Activated effector memory CD4-positive, alpha-beta T cell treated with anti-CD3 and anti-CD28 coated beads, Interleukin-2, amount 50 U/mL, for 16 hours (primary cell): ENCODE measurements around the gene ERCC5.

Source experiments
- DNase-seq: peaks from one replicate; pipeline ENCODE4 v3.0.0-alpha.2; 2020

The ERCC5 gene

DNA sequence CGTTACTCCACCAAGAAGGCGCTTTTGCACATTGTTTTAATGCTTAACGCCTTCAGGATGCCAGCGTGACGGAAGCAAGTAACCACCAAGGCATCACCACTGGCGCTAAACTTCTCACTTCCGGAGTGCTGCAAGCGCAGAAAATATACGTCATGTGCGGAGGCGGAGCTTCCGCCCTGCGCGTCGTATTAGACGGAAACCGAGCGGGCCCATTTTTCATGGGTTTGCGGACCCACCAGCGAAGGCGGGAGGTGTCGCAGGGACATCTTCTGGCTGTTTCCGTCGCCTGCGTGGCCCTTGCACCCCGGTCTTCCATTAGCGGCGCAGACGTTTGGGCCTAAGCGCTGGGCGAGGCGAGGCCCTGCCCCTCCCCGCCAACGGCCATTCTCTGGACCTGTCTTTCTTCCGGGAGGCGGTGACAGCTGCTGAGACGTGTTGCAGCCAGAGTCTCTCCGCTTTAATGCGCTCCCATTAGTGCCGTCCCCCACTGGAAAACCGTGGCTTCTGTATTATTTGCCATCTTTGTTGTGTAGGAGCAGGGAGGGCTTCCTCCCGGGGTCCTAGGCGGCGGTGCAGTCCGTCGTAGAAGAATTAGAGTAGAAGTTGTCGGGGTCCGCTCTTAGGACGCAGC lies at the start of gene ERCC5:
ERCC5 (plus strand) TSS at position 403 of the 631 bp plus-strand sequence. CDS start 235 bp downstream, outside the sequence.
- peak; percentile 98 for DNase-seq

DNA sequence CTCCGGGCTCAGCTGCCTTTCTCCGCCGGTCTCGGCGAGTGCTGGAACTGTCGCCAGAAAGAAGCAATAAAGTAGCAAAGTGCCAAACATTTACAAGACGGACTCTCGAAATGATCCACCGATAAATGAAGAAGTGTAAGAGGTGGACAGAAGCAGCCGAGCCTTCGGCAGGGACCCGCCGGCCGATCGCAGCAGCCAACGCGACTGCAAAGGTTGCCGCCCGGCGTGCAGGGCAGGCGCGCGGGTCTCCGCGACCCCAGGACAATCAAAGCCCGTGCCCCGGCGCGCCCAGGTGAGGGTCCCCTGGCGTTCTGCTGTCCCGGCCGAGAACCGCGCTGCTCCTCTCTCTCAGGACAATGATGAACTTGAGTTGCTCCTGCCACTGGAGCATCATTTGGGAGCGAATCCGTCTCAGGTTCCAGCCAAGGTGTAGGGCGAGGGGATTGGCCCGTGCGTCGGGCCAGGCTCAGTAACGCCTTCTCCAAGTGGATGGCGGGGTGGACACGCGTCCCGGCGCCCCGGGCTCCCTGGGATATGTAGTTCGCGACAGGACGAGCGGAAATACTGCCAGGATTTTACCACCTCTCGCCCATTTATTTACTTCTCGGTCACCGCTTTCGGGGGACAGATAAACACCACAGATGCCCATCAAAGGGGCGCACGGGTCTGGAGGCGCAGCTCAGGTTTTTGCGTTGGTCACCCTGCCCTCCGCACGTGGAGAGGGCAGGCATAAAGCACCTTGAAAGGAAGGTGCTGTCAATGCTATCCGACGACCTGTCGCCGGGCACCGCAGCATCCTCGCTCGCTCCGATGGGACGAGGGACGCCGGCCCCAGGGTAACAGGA lies 47.0 kb upstream of the ERCC5 start, which contains the start of the genes BIVM and POGLUT2:
BIVM (plus strand) TSS at position 539 of the 845 bp plus-strand sequence. CDS start 8,149 bp downstream, outside the sequence.
POGLUT2 (minus strand) TSS at position 396 of the 845 bp plus-strand sequence; CDS start at position 90, 306 bp downstream.
- DNase-seq: peak; percentile 88

DNA sequence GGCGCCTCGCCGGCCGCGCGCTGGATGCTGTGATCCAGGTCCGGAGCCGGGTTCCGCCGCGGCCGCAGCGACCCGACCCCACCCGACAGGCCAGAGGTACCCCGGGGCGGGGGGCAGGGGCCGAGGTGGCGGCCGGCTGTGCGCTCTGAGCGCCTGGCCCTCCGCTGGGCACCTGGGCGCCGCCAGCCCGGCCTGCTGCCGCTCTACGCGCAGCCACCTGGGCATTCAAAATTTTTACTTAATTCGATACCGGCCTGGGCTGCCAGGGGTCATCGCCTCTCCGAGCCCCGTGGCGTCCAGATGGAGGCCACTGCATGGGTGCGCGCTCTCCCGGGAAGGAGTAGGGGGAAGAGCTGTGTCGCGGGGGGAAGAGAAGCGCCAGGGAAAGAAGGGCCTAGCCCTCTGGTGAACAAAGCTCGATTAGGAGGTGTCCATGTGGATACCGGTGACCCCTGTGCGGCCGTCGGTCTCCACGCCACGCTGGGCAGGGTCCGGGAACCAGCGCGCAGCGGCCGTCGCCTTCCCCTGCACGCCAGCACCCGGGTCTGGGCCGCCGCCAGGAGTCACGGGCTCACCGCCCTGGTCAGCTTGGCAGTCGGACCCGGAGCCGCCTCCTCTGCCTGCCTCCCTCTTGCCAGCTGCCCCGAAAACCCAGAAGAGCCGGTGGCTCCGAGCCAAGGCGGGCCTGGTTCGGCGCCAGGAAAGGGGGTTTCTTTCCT lies 46.2 kb upstream of the ERCC5 start:
- no peak for DNase-seq

DNA sequence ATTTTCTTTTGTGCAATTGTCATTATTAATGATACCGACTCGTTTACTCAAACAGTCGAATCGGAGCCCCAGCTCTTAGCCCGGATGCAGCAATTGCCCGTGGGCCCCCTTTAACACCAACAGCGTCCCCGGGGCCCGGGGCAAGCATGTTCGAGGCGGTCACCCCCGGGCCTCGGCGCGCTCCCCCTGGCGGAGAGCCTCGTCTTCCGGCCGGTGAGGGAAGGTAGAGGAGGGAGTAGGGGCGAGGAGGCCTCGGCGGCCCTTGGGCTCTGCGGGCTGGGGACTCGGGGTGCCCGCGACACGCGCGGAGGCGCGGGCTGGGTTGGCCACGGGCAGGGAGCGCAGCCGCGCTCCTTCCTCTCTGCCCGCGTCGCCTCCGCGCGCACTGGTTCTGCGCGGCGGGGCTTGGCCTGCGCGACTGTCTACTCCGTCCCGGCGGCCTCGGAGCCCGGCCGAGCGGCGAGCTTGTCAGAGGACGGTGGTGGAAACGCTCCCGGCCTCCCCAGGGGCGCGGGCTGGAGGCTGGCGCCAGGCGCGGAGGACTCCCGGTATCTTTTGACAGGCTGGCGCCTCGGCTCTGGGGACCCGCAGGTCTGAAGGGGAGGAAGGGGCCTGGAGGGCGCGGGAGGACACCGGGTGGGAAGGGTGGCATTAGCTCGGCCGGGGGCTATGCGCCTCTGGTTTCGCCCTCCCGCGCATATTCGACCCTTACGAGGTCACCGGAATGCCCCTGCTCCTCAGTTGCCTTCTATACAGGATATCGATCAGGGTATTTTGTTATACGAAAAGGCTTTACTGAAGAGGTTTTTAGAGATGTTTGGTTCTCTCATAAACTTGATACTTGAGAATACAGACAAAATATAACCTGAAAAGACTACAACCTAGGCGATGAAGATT lies 45.4 kb upstream of the ERCC5 start:
- peak; percentile 93 for DNase-seq

DNA sequence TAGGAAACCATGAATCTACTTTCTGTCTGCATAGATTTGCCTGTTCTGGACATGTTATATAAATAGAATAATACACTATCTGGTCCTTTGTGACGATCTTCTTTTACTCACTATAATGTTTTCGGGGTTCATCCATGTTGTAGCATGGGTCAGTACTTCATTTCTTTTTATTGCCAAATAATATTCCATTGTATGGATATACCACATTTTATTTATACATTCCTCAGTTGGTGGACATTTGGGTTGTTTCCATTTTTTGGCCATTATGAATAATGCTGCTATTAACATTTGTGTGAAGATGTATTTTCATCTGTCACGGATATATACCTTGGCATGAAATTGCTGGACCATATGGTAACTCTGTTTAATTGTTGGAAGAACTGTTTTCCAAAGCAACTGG lies 40.2 kb upstream of the ERCC5 start:
- DNase-seq: no peak

DNA sequence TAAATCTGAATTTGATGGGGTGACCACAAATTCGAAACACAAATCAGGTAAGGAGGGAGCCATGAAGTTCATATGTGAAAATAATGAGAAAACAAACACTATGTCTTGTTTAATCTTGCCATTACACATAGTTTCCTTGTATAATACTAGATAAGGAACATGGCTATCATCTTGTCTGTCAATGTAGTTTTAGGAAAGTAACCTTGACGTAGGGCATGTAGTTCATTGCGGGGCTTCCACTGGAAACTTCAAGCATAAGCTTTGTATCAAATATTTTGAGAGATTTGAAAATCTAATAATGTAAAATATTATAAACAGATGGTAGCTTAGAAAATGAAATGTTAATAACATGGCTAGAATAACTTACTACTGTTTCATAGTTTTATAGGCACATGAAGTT lies 38.1 kb upstream of the ERCC5 start:
- DNase-seq: no peak

DNA sequence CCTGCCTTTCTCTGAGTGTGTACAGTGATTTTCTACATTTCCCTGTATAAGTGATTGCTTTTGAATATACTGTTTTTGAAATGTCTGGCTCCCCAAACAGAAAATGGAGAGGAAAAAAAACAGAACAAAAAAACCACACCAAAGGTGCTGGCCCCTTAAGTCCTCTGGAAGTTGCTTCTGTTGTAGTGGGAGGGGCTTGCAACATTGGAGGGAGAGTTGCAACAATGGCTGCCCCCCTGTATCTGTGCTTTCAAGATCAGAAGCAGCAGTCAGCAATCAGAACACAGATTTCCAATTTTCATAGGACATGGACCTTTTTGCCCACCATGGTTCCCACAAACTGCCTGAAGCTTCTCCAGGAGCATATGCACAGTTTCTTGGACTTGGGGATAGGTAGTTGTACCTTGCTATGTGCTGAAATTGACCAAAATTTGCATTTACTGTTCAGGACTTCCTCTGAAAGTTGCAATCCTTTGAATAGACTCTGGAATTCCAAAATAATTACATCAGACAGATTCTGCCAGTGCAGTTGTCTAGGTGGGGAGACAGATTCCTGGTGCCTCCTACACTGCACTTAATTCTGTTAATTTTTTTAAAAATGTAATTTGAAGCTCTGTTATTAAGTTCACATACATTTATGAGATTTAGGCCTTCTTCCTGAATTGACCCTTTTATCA lies 33.1 kb upstream of the ERCC5 start:
- DNase-seq: no peak

DNA sequence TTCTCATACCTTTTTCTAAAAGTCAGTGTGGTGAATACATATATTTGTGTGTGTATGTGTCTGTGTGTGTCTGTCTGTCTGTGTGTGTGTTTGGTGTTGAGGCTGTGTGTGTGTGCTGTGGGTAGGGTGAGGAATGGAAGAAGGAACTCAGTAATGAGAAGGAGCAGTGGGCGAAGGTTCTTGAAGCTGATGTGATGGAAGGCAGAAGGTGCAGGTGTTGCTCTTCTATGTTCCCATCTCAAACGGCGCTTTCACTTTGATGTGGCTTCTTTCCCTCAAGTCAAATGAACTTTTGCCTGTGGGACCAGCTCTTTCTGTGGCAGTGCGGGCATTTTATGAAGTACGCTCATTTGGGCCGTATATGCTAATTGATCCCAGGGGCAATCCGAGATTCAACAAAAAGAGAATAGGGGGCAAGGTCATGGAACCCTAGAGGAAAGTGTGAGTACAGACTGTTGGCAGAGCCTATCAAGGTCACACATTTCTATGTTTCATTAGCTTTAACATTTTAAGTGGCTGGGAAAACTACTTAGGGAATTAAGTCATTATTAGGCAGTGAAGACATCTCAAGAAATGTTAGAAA lies 31.7 kb upstream of the ERCC5 start:
- no peak for DNase-seq

DNA sequence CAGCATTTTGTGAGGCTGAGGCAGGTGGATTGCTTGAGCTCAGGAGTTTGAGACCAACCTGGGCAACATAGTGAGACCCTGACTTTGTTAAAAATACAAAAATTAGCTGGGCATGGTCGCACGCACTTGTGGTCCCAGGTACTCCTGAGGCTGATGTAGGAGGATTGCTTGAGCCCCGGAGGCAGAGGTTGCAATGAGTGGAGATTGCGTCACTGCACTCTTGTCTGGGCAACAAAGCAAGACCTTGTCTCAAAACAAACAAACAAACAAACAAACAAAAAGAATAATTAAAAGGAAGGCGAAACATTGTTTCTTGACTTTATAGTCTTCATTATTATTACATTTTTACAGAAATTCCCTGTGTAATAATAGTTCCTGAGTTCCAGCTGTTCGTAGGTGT lies 31.0 kb upstream of the ERCC5 start:
- no peak for DNase-seq

DNA sequence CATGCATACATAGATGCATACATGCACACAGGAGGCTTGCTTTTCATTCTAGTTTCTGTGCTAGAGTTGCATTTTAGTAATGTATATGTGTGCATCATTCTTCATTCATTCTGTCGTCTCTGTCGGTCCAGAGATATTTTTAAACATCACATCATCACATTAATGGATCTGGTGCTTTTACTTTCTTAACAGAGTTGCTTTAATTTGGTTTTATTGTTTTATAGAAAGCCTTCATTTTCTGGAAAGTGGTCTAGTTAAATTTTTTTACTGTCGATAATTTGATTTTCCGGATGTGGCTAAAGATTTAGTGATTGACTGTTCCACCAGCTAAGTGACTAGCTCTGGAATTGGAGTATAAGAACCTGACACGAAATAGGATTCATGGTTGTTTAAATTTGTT lies 30.0 kb upstream of the ERCC5 start:
- no peak for DNase-seq

DNA sequence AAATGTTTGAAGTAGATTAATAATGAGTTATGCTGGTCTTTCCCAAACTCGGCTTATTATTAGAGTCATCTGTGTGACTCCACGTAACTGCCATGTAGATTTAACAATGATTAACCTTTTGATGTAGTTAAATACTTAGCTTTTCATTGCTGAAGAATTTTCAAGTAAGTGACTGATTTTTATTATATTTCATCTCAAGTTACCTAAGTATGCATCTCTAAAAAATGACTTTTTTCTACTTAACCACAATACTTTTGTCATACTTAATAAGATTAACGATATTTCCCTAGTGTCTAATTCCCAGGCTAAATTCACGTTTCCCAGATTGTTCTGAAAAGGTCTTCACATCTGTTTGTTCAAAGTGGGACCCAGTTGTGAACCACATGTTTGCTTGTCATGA lies 29.1 kb upstream of the ERCC5 start:
- DNase-seq: no peak

DNA sequence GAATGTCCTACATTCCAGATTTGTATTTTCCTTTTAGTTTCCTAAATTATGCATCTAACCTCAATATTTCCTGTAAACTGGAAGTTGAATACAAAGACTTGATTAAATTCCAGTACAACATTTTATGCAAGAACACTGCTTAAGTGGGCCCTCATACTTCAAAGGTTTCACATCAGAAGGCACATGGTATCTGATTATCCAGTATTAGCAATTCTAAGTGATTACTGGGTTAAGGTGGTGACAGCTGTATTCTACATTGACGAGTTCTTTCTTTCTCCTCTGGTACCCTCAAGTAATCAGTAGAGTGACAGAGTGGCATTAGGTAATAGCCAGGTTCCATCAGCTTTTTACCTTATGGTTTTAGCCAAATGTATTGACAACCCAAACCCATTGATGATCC lies 28.6 kb upstream of the ERCC5 start:
- DNase-seq: no peak

DNA sequence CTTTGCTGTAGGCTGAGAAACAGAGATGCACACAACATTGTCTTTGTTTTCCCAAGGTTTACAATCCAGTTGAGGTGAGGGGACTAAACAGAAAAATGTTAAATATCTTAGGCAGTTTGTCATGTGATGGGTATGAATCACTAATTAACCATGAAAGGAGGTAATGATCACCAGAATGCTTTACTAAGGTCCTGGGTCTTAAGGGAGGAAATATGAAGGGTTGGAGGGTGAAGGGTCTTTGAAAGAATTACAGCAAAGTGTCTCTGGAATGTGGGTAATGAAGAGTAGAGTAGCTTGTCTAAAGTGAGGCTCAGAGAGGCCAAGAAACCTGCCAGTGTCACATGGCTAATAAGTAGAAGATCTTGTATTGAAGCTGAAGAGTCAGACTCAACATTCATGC lies 27.9 kb upstream of the ERCC5 start:
- no peak for DNase-seq

DNA sequence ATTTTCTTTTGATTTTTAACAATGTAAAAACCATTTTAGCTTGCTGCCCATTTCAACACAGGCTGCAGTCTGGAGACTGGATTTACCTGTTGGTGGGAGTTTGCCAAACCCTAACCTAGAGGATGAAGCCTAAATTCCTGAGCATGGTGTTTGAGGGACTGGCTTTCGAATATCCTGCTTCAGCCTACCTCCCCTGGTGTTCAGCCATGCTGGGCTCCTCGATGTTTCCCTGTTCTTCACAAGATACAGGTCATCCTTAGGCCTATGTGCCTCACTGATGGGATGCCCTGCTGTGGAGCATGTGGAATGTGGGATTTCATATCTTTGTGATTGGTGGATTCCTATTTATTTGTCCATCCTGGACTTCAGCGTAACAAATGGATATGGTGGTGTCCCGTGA lies 20.4 kb upstream of the ERCC5 start:
- no peak for DNase-seq

DNA sequence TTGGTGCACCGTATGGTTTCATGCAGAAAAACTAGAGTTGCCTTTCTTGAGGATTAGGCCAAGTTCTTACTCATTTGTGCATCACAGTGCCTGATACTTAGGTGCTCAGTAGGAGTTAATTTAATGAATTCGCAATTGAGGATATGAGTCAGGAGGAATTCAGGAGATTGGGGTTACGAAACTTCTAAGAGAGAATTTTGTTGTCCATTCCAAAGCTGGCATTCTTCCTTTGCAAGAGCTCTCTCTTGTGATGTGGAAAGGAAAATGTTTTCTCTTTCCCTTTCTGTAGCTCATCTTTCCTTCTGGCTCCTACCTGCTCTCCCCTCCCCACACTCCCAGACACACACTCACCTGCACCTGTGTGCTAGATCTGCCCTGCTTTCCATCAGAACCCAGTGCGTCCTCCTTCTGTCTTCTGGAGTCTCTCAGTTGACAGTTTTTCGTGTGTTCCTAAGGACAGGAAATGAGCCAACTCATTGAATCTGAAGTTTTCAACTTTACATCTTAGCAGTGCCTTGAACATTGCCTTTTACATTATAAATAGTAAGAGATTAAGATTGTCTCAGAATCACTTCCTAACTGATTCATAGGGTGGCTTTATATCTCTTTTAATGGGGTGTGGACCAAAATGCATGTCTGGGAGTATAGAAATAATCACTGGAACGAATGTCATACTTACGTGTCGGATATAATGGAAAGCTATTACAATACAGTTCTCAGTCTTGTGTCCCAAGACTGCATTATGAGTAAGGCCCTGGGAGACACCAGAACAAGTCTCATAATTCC lies 19.7 kb upstream of the ERCC5 start:
- no peak for DNase-seq

DNA sequence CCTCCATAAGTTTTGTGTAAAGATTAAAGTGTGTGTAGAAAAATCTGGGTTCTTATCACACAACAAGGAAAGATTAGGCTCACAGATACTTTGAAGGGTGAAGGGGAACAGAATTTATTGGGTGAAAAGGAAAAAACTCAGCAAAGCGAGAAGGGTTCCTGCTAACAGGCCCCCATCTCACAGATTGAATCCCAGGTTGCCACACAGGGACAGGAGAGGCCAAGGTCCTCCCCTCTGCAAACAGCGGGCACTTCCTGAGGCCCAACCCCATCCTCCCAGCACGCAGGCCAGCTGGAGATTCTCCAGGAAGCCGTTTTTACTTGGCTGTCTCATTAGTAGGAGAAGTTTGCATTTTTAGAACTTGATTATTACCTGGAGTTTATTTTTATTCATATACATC lies 15.2 kb upstream of the ERCC5 start:
- DNase-seq: no peak

DNA sequence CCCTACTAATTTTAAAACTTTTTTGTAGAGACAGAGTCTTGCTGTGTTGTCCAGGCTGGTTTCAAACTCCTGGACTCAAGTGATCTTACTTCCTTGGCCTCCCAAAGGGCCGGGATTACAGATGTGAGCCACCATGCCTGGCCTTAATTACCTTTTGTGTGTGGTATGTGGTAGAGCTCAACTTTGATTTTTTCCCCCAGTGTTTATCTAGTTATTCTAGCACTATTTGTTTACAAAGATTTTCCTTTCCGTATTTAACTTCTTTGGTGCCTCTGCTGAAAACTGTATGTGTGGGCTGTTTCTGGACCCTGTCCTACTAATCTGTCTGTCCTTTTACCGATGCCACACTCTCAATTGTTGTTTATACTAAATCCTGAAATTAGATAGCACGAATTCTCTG lies 9.4 kb upstream of the ERCC5 start:
- no peak for DNase-seq

DNA sequence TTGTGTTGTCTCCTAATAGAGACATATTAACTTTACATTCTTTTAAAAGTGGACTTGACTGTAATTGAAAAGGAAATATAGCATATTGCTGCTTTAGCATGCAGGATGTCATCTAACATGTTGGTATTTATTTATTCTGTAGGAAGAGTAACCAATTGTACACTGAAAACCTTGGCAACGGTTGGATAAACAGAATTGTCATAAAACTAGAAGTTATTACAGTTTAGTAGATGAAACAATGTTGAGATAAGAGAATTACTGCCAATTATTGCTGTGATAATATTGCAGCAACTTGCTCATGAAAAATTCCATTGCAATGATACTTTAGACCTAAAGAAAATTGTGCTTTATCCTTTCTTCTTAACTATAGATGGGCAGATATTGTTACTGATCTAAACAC lies 7.6 kb upstream of the ERCC5 start:
- DNase-seq: no peak

DNA sequence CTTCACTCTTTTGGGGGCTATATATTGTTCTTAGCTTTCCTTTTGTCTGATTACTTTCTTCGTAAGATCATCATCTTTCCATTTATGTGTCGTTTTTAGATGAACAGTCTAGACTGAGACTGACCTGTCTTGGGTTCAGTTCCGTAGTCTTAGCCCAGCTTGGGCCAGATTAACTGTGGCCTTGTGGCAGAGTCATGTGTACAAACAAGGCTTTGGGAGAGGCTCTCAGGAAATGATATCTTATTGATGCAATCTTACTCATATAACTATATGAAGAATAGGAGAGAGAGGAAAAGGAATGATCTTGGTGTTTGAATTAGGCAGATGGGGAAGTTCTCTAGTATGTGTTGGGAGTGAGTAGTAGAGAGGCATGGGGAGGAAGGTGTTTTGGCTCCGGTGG lies 6.8 kb upstream of the ERCC5 start:
- DNase-seq: no peak

DNA sequence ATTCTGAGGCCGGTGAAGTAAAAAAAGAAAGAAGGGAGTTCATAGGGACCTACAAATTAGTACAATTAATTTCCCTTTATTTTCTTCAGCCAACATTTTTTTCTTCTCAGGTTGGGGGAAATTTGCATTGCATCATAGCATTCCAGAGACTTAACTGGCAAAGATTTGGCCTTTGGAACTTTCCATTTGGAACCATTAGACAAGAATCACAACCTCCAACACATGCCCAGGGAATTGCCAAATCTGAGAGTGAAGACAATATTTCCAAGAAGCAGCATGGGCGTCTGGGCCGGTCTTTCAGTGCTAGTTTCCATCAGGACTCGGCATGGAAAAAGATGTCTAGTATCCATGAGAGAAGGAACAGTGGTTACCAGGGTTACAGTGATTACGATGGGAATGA lies 6.4 kb upstream of the ERCC5 start:
- DNase-seq: no peak

DNA sequence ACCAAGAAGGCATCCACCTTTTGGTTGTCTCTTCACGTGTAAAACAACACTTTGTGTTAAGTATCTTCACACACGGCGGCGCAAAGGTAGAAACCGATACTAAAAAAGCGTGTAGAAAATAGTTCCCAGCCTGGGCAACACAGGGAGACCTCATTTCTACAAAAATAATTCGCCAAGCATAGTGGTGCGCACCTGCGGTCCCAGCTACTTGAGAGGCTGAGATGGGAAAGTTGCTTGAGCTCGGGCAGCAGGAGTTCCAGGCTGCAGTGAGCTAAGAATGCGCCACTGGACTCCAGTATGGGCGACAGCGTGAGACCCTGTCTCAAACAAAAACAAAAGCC lies 573 bp upstream of the ERCC5 start:
- no peak for DNase-seq
